Kidney capillary endothelial cell (primary cell): ENCODE measurements around the gene COPG1.

Source experiments
- DNase-seq: peaks from one replicate; pipeline ENCODE4 v3.0.0-alpha.2; 2018; ENCODE audit warnings: low spot score

Gene COPG1

GRCh38 chr3:129280183-129280582 lies 30.8 kb downstream of the COPG1 start:
- no peak for DNase-seq

GRCh38 chr3:129281726-129282125 lies 32.3 kb downstream of the COPG1 start:
- no peak for DNase-seq

GRCh38 chr3:129282727-129283327 lies 33.4 kb downstream of the COPG1 start:
- no peak for DNase-seq

GRCh38 chr3:129286081-129286480 lies 36.7 kb downstream of the COPG1 start:
- DNase-seq, result no peak

- DNase-seq, result no peak
These were observed 39.0 kb downstream of the COPG1 start for GRCh38 chr3:129288446-129288845.

GRCh38 chr3:129289201-129289921 lies 40.0 kb downstream of the COPG1 start:
- DNase-seq, result no peak

- no peak for DNase-seq
These were observed 42.0 kb downstream of the COPG1 start for GRCh38 chr3:129291236-129291886.

- no peak for DNase-seq
These were observed 45.9 kb downstream of the COPG1 start for GRCh38 chr3:129295286-129295685.

- no peak for DNase-seq
These were observed 54.9 kb downstream of the COPG1 start for GRCh38 chr3:129304146-129304961.

GRCh38 chr3:129304962-129305222 lies 55.5 kb downstream of the COPG1 start:
- no peak for DNase-seq

- DNase-seq, result no peak
These were observed 56.2 kb downstream of the COPG1 start for GRCh38 chr3:129305592-129306091.

- no peak for DNase-seq
These were observed 59.2 kb downstream of the COPG1 start for GRCh38 chr3:129308636-129309035.

GRCh38 chr3:129310111-129311011 lies 61.0 kb downstream of the COPG1 start:
- DNase-seq, result no peak

GRCh38 chr3:129311054-129311902 lies 61.9 kb downstream of the COPG1 start:
- no peak for DNase-seq

- DNase-seq, result no peak
These were observed 62.7 kb downstream of the COPG1 start for GRCh38 chr3:129312021-129312639.

GRCh38 chr3:129312671-129313414 lies 63.4 kb downstream of the COPG1 start:
- DNase-seq, result no peak

- DNase-seq, result no peak
These were observed 63.9 kb downstream of the COPG1 start for GRCh38 chr3:129313415-129313664.

- DNase-seq, result no peak
These were observed 64.4 kb downstream of the COPG1 start for GRCh38 chr3:129313665-129314385.
